Spleen (tissue), 11 donors: ENCODE measurements around the gene RARRES2. TPM values are rescaled to one million over a fixed set of nuclear protein-coding genes. Genes with fewer than 3 reads are reported as not detected.

Source experiments
- DNase-seq: peaks from one replicate; pipeline ENCODE4 v3.0.0-alpha.2; 2020
- H3K27ac ChIP-seq, 8 donors: fragments of 200-600 bp; sonication (generic) in 7 of 8; 1 replicate in 4 of 8; 2 replicates in 4 of 8; pipeline versions ENCODE4 v1.5.0 to v1.8.0; 2016 to 2021; ENCODE audit warnings: inconsistent platforms in 4 of 8, mild to moderate bottlenecking in 4 of 8, moderate library complexity in 1 of 8
- H3K27me3 ChIP-seq, 7 donors: fragments of 200-600 bp; sonication (generic) in 6 of 7; replicated peaks in 1 of 7; 1 replicate in 4 of 7; 2 replicates in 3 of 7; pipeline versions ENCODE4 v1.5.0 to v1.8.0; 2016 to 2021; ENCODE audit warnings: inconsistent platforms in 3 of 7, mild to moderate bottlenecking in 1 of 7
- H3K36me3 ChIP-seq, 6 donors: fragments of 200-600 bp; sonication (generic) in 5 of 6; 1 replicate in 4 of 6; 2 replicates in 2 of 6; pipeline versions ENCODE4 v1.5.0 to v1.8.0; 2016 to 2021; ENCODE audit warnings: inconsistent platforms in 2 of 6
- H3K4me1 ChIP-seq, 6 donors: fragments of 200-600 bp; sonication (generic) in 5 of 6; 1 replicate in 3 of 6; 2 replicates in 3 of 6; pipeline versions ENCODE4 v1.5.0 to v1.8.0; 2016 to 2021; ENCODE audit warnings: inconsistent platforms in 3 of 6
- H3K4me3 ChIP-seq, 8 donors: fragments of 200-600 bp; sonication (generic) in 7 of 8; 1 replicate in 4 of 8; 2 replicates in 4 of 8; pipeline versions ENCODE4 v1.5.0 to v1.8.0; 2016 to 2021; ENCODE audit warnings: inconsistent platforms in 4 of 8, mild to moderate bottlenecking in 4 of 8, moderate library complexity in 2 of 8
- H3K9me3 ChIP-seq, 8 donors: fragments of 200-600 bp; sonication (generic) in 7 of 8; 1 replicate in 4 of 8; 2 replicates in 4 of 8; pipeline versions ENCODE4 v1.5.0 to v1.8.0; 2016 to 2021; ENCODE audit warnings: inconsistent platforms in 4 of 8
- CTCF ChIP-seq, 11 experiments: fragments of 200-600 bp in 7 of 11; fragments of 450-650 bp in 4 of 11; sonication (generic) in 4 of 11; IDR thresholded peaks in 8 of 11; conservative IDR thresholded peaks in 3 of 11; 1 replicate in 7 of 11; 2 replicates in 4 of 11; pipeline versions ENCODE4 v1.4.0 to v1.8.0; 2016 to 2021; ENCODE audit warnings: antibody characterized with exemption in 11 of 11, inconsistent platforms in 4 of 11, mild to moderate bottlenecking in 1 of 11
- POLR2A ChIP-seq, 3 donors: fragments of 450-650 bp; IDR thresholded peaks; one replicate each; pipeline ENCODE4 v1.5.1; 2017; ENCODE audit warnings: antibody characterized with exemption in 3 of 3, mild to moderate bottlenecking in 1 of 3
- POLR2AphosphoS5 ChIP-seq, 3 donors: sonication (generic); formaldehyde crosslinking; IDR thresholded peaks; one replicate each; pipeline ENCODE4 v1.5.1; 2017; ENCODE audit warnings: antibody characterized with exemption in 3 of 3
- whole genome bisulfite sequencing, 5 donors: extraction: QIAGEN DNeasy Blood & Tissue Kit in 3 of 5; methylation state at CpG; one replicate each; pipeline versions ENCODE4 v1.1.5 to v1.1.7; 2013 to 2018; 5-methylcytosine and 5-hydroxymethylcytosine counted together
- intact Hi-C: fragments of 100-400 bp; cut with DNase I; formaldehyde crosslinking; loops from one replicate; pipeline ENCODE4 v1.15.0; 2023; ENCODE audit warnings: low total_unique reads
- polyA plus RNA-seq, 3 donors: library from polyadenylated mRNA; stranded (reverse); fragments of 200-250 nt; gene quantifications; one replicate each; pipeline ENCODE4 v1.2.1, GENCODE V29; 2013
- total RNA-seq, 7 donors: library from RNA; depleted of rRNA in 3 of 7; stranded (reverse); fragments of >200 nt in 3 of 7; fragmentation: NEBNext Ultra II Directional in 4 of 7; extraction: Animal tissue kit (Norgen Biotek cat#: 25700) in 4 of 7; gene quantifications; one replicate each; pipeline versions ENCODE4 v1.1.0 to v1.2.1, GENCODE V29; 2016 to 2021
- donor health status: healthy with polysubstance abuse.
- donor health status: DM: no; HTN: no; CAD: no; lungs with moderate emphysema.
- donor health status: DM: no; HTN: no; CAD: no.
- donor health status: Bipolar disorder and iron deficiency.
- donor health status: healthy.
- donor health status: DM: no; HTN: no; CAD: no.
- donor health status: DM: yes; HTN: yes; CAD: no.

RARRES2 gene
- total and polyA plus RNA-seq, 10 donors: 39.7 to 292 (median 105) TPM

DNA sequence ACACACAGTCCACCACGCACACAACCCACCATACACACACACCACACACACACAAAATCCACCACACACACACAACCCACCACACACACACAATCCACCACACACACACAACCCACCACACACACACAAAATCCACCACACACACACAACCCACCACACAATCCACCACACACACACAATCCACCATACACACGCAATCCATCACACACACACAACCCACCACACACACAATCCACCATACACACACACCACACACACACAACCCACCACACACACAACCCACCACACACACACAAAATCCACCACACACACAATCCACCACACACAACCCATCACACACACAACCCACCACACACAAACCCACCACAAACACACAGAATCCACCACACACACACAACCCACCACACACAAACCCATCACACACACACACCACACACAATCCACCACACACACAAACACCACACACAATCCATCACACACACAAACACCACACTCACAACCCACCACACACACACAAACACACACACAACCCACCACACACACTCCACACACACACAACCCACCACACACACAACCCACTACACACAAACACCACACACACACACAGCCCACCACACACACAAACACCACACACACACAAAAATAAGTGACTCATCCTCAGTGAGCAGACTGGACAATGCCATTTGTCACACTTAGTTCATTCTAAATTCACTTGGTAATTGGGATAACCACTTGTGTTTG lies 18.4 kb upstream of the RARRES2 start:
- Histone ChIP-seq H3K4me1 (peaks cover 9 to 73% (median 37%) of the 10 kb centered on the region in 6 donors), H3K27ac (peak overlapping the region in 1 of 8 donors; percentile 33), H3K27me3 (no peaks in the 10 kb centered on the region), H3K36me3 (no peaks in the 10 kb centered on the region), H3K9me3 (no peaks in the 10 kb centered on the region), H3K4me3 (no peak overlapping the region)
- no peak for DNase-seq
- 89 to 99% (median 98%) methylated on average over 2 of the region's 2 CpGs for WGBS, 5 donors
- TF ChIP-seq POLR2A (IDR thresholded peaks at IDR 0.05): no peak
- no peak for TF ChIP-seq POLR2AphosphoS5 (IDR thresholded peaks at IDR 0.05)
- no peak for TF ChIP-seq CTCF (IDR thresholded peaks at IDR 0.05 in 8 of 11, conservative IDR thresholded peaks at IDR 0.05 in 3 of 11)
- intact Hi-C loops: no loop called here

GRCh38 chr7:150358988-150359621 lies 17.7 kb upstream of the RARRES2 start:
- no peak for DNase-seq
- no peaks in the 10 kb centered on the region for H3K27me3 ChIP-seq
- peak overlapping the region in 3 of 8 donors; percentile 33 to 58 (median 43) for H3K27ac ChIP-seq
- H3K4me3 ChIP-seq: no peak overlapping the region
- WGBS, 5 donors: 75 to 84% (median 80%) methylated on average over 4 of the region's 4 CpGs
- no peaks in the 10 kb centered on the region for H3K36me3 ChIP-seq
- H3K9me3 ChIP-seq: no peaks in the 10 kb centered on the region
- intact Hi-C loops: no loop called here
- peaks cover 6 to 66% (median 31%) of the 10 kb centered on the region in 6 donors for H3K4me1 ChIP-seq
- no peak for TF ChIP-seq POLR2AphosphoS5 (IDR thresholded peaks at IDR 0.05)

DNA sequence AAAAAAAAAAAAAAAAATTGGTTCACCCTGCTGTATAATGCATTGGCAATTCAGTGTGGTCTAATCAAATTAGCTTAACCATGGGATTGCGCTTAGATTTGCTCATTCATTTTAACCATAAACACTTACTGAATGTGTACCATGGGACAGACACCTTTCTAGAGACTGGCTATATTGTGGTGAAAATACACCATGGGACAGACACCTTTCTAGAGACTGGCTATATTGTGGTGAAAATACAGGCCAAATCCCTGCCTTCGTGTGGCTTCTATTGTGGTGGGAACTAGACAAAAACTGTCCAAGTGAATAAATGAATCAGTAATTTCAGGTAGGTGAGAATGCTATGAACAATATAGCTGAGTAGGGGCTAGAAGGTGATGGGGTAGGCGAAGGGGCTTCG lies 17.0 kb upstream of the RARRES2 start:
- no peak overlapping the region for H3K4me3 ChIP-seq

GRCh38 chr7:150357771-150358427 lies 16.5 kb upstream of the RARRES2 start:
- Histone ChIP-seq H3K27ac (peak overlapping the region in 7 of 8 donors; percentile 29 to 71 (median 47)), H3K4me3 (no peak overlapping the region), H3K36me3 (no peaks in the 10 kb centered on the region), H3K4me1 (peaks cover 0 to 54% (median 22%) of the 10 kb centered on the region in 6 donors), H3K27me3 (no peaks in the 10 kb centered on the region), H3K9me3 (no peaks in the 10 kb centered on the region)
- no peak for TF ChIP-seq POLR2AphosphoS5 (IDR thresholded peaks at IDR 0.05)
- TF ChIP-seq POLR2A (IDR thresholded peaks at IDR 0.05): no peak
- TF ChIP-seq CTCF (IDR thresholded peaks at IDR 0.05 in 8 of 11, conservative IDR thresholded peaks at IDR 0.05 in 3 of 11): no peak
- DNase-seq: no peak
- WGBS, 5 donors: 66 to 73% (median 69%) methylated on average over 13 of the region's 13 CpGs
- intact Hi-C loops: loop anchor here (2.0 kb wide), 1 partner anchor 63 kb away; no protein-coding TSS in a partner anchor

More for the DNA sequence above, 17.0 kb upstream of the RARRES2 start:
- Histone ChIP-seq H3K27ac (peak overlapping the region in 3 of 8 donors; percentile 11 to 58 (median 43)), H3K4me1 (peaks cover 0 to 59% (median 25%) of the 10 kb centered on the region in 6 donors), H3K9me3 (no peaks in the 10 kb centered on the region), H3K36me3 (no peaks in the 10 kb centered on the region), H3K27me3 (no peaks in the 10 kb centered on the region)
- WGBS, 5 donors: 84 to 95% (median 92%) methylated on average over 4 of the region's 4 CpGs
- TF ChIP-seq POLR2A (IDR thresholded peaks at IDR 0.05): no peak
- TF ChIP-seq POLR2AphosphoS5 (IDR thresholded peaks at IDR 0.05): no peak
- no peak for TF ChIP-seq CTCF (IDR thresholded peaks at IDR 0.05 in 8 of 11, conservative IDR thresholded peaks at IDR 0.05 in 3 of 11)
- intact Hi-C loops: no loop called here
- no peak for DNase-seq
